ENCODE results near the gene EGFR.

EGFR gene

DNA sequence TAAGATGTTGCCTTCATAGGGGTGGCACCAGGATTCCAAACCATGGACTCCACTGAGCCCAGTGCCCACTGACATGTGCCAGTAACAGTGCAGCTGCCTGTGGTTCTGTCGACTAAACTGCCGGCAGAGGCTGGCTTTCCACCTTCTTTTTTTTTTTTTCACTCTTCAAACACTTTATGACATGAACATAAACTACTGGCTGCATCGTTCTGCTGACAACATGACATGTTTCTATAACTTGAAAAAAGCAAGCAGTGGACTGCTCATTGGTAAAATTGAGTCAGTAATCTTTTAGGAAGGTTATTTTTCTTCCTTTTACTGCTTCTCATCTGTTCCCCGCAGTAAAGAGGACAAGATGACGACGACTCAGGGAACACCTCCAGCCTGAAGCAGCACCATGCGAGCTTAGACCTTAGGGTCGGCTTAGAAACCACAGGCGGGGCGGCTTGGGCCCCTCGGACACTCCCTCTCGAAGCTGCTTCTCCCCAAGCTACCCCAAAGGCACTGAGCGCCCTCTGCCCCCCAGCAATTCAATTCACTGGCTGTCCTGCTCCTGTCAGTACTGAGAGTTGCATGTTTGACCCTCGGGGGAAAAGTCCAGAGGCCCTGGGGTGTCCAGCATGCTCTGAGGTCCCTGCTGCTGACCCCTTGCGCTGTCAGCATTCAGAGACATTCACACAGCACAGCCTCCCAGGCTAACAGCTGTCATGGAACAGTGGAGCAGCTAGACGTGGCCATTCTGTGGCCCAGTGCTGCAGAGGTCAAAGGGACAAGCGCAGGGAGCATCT lies 112.5 kb downstream of the EGFR start:
- no peak for DNase-seq

DNA sequence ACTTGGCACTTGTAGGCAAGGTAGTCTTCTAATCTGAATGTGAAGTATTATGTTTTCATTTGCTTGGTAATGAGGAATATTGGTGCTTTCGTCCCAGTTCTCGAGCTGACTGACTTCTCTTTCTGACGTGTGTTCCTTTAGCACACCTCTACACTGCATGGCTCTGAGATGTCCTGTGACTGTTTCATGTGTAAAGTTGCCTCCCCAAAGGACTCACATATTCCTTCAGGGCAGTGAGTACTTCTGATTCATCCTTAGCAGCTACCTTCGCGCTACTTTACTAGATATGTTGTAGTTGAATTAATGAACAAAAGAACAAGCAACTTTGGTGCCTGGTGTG lies 113.7 kb downstream of the EGFR start:
- no peak for DNase-seq

DNA sequence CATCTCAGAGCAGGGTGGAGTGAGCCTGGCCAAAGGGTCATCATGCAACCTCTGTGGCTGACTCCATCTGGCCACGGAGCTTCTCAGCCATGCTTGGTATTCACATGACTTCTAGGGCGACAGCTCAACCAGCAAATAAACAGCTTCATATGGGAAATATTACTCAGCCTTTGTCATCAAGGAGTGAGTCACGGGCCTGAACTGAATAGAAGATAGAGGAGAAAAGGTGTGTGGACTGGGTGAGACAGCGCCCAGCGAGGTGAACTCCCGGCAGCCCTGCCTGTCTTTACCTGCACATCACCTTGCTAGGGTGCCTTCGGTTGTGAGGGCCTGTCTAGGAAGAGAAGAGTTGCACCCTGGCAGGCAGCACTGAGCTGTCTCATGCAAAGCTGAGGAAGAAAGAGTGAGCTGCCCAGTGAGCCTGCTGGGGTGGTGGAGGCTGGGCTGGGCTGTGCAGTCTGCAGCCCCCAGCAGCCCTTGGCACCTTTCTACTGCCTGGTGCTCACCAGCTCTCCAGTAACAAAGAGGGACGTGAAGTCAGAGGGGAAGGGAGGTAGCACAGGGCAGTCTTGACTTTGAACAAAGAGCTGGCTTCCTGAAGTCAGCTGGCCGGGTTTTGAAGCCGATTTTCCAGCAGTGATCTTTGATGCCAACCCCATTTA lies 114.2 kb downstream of the EGFR start:
- no peak for DNase-seq

DNA sequence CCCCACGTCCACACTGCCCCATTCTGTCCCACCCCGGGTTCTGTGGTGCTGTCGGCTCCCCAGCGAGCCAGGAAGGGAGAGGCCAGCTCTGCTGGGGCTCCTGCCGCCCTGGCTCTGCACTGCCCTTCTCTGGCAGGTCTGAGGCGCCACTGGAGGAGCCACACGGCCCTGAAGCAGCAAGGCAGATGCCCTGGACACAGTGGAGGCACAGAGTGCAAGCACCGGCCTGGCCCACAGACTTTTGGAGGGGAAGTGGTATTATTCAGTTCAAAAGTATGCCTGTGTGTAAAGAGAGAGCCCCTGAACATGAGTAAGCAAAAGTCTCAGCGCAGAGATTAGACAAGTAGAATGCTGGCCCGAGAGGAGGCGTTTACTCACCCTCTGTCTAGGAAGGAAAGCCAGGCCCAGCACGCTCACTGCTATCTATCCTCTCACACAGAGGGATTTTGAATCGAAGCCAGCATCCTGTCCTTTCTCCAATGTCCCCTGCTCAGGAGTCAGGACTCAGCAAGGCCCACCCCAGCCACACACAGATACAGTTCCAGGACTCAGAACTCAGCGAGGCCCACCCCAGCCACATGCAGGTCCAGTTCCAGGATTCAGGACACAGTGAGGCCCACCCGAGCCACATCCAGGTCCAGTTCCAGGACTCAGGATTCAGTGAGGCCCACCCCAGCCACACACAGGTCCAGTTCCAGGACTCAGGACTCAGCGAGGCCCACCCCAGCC lies 115.0 kb downstream of the EGFR start:
- DNase-seq = no peak

DNA sequence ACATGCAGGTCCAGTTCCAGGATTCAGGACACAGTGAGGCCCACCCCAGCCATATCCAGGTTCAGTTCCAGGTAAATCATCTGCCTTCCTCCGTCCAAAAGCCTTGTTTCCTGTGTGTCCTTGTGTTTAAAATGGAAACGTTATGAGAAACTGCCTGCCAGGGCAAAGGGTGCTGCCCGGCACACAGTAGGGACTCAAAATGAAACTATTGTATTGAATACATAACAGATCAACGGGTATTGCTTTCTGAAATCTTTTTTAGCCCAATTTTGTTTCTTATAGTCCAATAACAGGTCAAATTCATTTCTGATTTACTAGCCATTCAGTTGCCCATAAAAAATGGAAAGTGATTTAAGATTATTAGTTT lies 115.5 kb downstream of the EGFR start:
- DNase-seq = no peak

DNA sequence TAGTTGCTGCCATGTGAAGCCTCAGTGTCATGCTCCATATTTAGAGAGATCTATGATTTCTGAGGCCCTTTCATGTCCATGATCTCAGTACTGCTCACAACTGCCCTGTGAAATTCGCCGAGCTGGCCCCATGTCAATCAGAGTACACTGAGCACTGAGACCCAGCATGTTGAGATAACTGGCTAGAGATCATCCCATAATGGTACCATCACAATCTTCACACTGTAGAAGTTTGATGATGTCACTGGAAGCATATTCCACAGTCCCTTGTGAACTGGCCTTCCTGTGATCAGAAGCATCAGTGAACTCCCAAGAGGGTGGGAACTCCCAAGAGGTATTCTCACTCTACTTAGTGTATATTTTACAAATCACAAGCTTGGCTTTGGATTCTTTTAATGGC lies 116.0 kb downstream of the EGFR start:
- DNase-seq = no peak

DNA sequence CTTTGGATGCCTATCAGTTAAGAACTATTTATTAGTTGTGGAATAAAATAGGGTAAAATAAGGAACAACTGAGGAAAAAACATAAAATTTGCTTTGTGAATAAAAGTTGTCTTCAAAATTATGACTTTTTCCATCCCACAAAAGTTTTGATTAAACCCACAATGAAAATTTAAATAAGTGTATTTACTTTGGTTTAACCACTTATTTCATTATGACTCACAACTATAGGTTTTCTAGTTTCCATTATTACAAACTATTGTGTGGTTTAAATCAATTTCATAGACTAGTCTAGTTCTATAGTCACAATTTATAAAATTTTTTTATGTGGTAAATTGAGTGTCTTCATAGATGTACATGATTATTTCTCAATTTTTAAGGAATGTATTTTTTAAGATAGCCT lies 116.6 kb downstream of the EGFR start:
- DNase-seq = no peak

DNA sequence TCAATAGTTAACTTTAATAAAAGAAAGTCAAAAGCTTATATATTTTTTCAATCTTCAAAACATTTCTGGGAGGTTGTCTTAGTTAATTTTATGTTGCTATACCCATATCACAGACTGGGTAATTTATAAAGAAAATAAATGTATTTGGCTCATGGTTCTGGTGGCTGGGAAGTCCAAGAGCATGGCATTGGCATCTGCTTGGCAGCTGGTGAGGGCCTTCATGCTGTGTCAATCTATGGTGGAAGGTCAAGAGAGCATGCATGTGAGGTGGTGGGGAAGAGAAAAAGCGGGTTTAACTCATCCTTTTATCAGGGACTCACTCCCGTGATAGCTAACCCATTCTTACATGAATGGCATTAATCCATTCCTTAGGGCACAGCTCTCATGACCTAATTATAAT lies 119.8 kb downstream of the EGFR start:
- DNase-seq = no peak

DNA sequence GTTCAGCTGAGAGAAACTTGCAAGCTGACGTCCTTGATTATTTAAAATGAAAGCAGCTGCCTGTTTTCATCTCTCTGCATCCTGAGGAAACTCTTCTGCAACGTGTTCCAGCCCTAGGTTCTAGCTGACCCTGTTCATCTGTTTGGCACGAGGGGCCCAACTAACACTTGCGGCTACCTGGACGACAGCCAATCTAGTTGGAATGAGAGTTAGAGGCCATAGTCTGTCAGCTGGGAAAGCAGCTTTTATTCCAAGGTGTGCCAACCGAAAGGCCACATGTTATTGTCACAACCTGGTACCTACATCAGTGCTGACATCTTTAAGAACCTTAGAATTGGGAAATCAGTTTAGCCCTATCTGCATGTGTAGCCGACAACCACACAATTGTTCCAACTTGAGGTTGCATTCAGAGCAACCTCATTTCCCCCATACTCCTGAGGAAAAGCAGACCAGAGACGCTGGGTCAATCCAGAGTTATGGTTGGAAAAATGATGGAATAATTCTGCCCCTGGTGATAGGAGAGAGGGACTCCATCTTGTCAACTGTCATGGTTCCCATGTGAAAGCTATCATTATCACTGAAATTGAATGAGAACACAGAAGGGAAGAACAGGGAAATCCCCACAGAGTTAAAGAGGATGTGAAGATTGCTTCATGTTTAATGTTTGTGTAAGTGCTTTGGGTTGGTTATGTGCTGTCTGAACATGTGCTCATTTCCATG lies 121.6 kb downstream of the EGFR start:
- no peak for DNase-seq

DNA sequence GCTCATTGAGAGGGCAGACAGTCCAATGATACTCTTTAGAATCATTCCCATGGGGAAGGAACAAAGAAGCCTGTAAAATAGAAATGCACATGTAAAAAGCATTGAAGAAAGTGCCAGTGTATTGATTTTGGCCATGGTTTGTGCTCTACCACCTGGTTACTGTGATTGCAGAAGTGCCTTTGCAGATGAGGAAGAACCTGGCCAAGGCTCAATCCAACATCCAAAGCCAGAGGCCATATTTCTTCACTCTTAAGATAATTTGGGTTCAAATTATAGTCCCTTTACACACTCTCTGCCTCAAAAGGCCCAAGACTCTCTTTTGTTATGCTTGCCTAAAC lies 122.1 kb downstream of the EGFR start:
- DNase-seq = no peak

DNA sequence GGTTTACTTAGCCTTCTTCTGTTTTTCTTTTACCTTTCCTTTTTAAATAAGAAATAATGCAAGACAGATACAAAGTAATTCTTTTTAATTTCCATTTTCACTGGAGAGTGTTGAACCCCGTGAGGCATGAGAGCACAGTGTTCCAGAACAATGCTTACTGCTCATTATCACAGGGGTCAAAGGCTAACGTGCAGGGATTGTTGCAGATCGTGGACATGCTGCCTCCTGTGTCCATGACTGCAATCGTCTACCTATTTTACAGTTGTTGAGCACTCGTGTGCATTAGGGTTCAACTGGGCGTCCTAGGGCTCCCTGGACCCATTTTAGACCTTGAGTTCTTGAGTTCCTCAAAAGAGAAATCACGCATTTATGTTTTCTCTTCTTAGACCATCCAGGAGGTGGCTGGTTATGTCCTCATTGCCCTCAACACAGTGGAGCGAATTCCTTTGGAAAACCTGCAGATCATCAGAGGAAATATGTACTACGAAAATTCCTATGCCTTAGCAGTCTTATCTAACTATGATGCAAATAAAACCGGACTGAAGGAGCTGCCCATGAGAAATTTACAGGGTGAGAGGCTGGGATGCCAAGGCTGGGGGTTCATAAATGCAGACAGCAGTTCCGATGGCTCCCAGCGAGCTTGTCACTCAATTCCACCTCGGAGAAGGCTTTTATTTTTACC lies 124.2 kb downstream of the EGFR start:
- no peak for DNase-seq

DNA sequence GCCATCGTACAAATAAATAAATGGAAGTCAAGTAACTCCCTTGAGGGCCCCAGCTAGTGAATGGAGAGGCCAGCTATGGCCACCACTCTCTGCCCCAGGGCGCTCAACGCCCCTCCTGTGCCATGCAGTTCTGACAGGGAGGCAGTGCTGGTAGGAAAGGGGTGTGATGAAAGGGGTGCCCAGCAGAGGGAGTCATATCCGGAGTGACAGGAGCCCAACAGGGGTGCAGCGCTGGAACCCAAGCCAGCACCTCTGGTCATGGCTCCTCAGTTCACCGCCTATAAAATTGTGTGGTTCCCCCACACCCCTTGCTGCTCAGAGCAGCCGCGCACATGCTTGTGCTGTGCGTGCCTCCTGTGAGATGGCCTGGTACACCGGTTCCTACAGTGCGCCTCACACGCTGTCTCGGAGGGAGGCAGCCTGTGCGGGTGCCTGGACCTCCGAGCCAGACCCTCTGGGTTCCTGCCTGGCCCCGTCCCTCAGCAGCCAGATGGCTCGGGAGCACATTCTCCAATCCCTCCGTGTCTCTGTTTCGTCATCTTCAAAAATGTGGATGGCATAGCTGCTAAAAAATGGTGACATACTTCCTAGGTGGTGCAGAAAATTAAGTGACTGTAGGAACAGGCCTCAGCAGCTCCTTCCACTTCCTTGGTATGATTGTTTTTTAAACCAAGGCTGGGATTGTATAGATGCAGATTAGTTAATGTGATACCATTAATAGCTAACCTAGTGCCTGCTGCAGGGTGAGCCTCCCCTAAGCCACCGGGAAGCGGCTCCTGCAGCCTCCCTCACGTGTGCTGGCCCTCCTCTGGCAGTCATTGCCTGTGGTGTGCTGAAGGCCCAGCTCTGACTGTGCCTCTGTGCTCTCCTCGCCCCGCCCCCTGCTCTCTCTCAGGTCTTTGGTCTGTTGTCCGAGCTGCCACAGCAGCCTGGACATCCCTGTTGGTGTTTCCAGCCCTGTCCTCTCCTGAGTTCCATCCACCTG lies 125.8 kb downstream of the EGFR start:
- no peak for DNase-seq

DNA sequence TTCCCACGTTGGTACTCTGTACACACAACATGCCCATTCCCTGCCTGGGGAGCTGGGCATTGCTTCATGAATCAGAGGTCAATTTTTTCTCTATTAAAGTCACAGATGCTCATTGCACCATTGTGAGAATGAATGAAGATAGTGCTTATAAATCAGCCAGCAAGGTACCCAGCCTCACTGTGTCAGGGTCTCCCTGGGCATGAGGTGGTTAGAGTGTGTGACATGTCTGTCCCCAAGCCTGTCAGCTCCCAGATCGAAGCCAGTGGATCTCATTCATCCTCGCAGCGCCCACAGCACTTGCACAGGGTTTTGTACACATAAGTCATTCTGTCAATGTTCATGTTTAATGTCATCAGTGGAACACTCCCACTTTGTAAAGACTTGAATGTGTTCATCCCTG lies 126.8 kb downstream of the EGFR start:
- DNase-seq = no peak

DNA sequence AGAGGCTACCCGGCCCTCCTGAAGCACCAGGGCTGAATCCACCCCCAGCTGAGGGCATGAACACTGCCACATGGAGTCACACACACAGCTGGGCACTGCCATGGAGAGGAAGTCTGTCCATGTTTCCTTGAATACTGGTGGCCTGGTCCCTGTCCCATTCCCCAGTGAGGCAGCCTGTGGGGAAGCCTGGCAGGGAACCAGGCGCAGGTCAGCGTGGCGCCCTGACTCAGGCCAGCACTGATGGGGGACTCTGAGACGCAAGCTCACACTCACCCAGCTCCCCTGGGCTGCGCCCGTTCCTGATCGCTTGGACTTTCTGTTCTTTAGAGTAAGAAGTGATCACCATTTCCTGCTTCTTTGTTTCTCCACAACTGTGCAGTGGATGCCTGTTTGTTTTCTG lies 128.3 kb downstream of the EGFR start:
- no peak for DNase-seq

DNA sequence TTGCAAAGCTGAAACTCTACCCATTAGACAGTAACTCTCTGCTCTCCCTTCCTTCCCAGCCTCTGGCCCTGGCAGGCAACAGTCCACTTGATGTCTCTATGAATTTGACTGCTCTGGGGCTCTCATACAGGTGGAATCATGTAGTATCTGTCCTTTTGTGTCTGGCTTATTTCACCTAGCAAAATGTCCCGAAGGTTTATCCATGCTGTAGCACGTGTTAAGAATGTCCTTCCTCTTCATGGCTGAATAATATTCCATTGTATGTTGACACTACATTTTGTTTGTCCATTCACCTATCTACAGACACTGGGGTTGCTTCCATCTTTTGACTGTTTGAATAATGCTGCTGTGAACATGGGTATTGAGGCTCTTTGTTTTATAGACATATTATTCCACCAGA lies 128.9 kb downstream of the EGFR start:
- DNase-seq = no peak

DNA sequence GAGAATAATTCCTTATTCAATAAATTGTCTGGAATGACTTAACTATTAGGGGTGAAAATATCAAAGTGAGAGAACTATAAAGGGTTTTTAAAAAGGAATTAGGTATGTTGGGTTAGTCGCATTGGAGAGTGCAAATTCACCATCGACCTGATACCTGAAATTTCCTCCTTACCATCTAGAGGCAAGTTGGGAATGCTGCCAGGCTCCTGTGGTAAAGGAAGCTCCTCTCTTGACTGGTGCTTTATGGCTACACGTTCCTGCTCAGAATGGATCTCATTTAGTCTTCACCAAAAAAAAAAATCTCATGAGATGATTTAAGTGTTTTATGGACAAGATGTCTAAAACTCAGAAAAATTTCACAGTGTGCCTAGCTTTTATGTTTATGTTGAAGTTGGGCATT lies 129.8 kb downstream of the EGFR start:
- no peak for DNase-seq

DNA sequence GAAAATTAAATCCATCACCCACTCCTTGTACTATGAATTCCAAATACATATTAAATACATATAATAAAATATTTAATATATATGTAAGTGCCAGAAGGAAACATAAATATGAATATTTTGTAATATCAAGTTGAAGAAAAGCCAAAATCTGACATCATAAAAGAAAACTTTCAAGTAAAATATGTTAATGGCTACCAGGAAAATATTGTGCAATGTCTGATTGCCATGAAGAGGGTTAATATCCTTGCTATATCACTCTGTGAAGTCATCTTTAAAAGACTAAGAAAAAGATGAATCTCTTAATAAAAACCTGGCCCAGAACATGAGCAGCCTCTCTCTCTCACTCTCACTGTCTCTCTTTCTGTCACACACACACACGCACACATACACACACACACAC lies 130.2 kb downstream of the EGFR start:
- DNase-seq = no peak

DNA sequence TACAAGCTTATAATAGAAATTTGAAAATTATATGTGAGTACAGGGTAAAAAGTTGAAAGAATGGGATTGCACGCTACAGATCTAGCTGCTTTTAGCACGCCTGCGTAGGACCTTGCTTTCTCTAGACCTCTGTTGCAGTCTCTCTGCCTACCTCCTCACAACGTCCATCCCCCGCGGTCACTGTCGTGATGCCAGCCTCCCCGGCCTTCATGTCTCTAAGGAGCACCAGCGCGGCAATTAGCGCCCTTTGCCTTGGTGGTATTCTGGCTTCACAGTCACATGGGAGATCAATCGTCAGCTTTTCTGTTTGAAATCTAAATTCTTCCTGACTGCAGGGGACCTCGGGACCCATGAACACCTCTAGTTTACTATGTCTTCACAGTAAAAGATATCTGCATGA lies 131.3 kb downstream of the EGFR start:
- DNase-seq = no peak

DNA sequence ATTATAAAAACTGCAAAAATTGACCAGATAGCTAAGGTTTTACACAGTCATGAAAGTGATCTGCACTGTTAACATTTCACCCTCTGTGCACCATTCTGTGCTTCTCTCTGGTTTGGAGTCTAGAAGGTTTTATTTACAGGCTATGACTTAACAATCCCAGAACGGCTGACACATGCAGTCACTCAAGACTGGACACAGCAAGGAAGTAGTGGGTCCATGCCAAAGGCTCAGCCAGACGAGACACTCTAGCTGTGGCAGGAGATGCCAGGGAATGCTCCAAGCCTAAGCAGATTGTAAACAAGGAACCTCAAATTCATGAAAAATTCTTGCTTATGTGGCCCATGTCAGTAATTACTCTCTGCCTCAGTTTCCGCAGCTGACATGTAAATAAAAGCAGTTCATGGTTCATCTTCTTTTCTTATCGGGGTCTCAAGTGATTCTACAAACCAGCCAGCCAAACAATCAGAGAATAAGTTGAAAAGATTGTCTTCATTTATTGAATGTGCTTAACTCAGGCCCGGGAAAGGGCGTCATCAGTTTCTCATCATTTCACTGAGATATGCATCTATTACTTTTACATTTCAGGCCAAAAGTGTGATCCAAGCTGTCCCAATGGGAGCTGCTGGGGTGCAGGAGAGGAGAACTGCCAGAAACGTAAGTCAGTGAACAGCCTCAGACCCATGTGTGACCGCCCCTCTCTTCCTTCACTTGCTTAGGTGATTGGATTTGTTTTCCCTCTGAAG lies 132.1 kb downstream of the EGFR start:
- DNase-seq = no peak

DNA sequence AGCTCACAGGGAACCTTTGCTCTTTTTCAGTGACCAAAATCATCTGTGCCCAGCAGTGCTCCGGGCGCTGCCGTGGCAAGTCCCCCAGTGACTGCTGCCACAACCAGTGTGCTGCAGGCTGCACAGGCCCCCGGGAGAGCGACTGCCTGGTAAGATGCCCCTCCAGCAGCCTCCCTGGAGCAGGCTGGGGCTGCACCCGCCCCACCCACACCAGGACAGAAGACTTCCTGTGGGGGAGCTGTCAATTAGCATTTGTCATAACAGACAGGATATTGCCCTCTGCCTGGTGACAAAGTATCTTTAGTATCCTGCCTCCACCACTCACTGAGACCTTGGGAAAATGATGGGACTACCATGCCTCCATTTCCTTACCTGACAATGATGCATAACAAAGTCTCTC lies 133.7 kb downstream of the EGFR start:
- DNase-seq = no peak

DNA sequence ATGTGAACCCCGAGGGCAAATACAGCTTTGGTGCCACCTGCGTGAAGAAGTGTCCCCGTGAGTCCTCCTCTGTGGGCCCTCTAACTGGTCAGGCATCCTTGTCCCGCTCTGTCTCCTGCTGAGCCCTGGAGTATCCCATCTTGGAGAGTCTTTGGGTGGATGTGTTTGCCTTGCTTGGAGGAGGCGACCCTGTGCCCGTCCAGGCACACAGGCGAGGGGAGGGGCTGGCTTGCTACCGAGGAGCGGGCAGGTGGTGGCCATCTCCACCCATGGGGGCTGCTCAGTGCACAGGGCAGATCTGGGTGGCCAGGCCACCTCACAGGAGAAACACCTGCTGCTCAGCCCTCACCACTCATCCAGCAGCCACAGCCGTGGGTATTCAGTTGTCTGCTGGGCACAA lies 135.3 kb downstream of the EGFR start:
- no peak for DNase-seq
